ENCODE results near the gene NCK1. TPM values are rescaled to one million over a fixed set of nuclear protein-coding genes. Genes with fewer than 3 reads are reported as not detected.

NCK1 gene
- total and polyA plus RNA-seq, 9 of the 15 experiments (the other 6 are each of a cell fraction or from before 2014, with no cell fraction given) = 17.3 to 30.5 (median 25.0) TPM

GRCh38 chr3:136904746-136905145, 42.7 kb downstream of the NCK1 start:
- ATAC-seq (no peak), FAIRE-seq (no peak), DNase-seq (ENCODE audit: extremely low read depth in 1 of 4, low spot score in 3 of 4) (no peak)
- CTCF ChIA-PET (ENCODE audit: low intra/inter-chr PET ratio) = no interaction called here
- intact Hi-C loops (cut with micrococcal nuclease) = no loop called here
- no peaks in the 10 kb centered on the region for H3K36me3 ChIP-seq (ENCODE audit: control insufficient read depth, insufficient read depth, low read length)
- no peak for TF ChIP-seq FIP1L1 (IDR thresholded peaks at IDR 0.05; ENCODE audit: low read depth, low read length, poor library complexity, severe bottlenecking)
- no peak for TF ChIP-seq HNRNPK (IDR thresholded peaks at IDR 0.05; ENCODE audit: low read depth, low read length, poor library complexity, severe bottlenecking)
- no peak for TF ChIP-seq TFAM (CRISPR knock-in tag; conservative IDR thresholded peaks at IDR 0.05)
- TF ChIP-seq BCLAF1 (IDR thresholded peaks at IDR 0.05; ENCODE audit: borderline replicate concordance in 1 of 2, control insufficient read depth in 1 of 2, low read depth in 2 of 2, low read length in 1 of 2) = no peak
- TF ChIP-seq ESRRB (CRISPR knock-in tag; IDR thresholded peaks at IDR 0.05; ENCODE audit: borderline replicate concordance) = no peak
- TF ChIP-seq ZNF140 (CRISPR knock-in tag; IDR thresholded peaks at IDR 0.05) = no peak
- no peak for TF ChIP-seq MNT (conservative IDR thresholded peaks at IDR 0.05)
- no peak for TF ChIP-seq HMG20A (CRISPR knock-in tag; conservative IDR thresholded peaks at IDR 0.05)
- no peak for TF ChIP-seq ZNF282 (CRISPR knock-in tag; IDR thresholded peaks at IDR 0.05)
- no peak for TF ChIP-seq HCFC1 (IDR thresholded peaks at IDR 0.05; ENCODE audit: low read depth, low read length)
- TF ChIP-seq ZBTB17 (CRISPR knock-in tag; IDR thresholded peaks at IDR 0.05) = no peak
- no peak for TF ChIP-seq SMARCE1 (IDR thresholded peaks at IDR 0.05)
- no peak for TF ChIP-seq RFX1 (IDR thresholded peaks at IDR 0.05)
- no peak for TF ChIP-seq TEAD2 (tag; IDR thresholded peaks at IDR 0.05)
- no peak for TF ChIP-seq GABPB2 (CRISPR knock-in tag; conservative IDR thresholded peaks at IDR 0.05)
- no peak for TF ChIP-seq FOXM1 (IDR thresholded peaks at IDR 0.05; ENCODE audit: low read depth)
- TF ChIP-seq FOXM1 (CRISPR knock-in tag; IDR thresholded peaks at IDR 0.05; ENCODE audit: low read depth) = no peak
- no peak for TF ChIP-seq HINFP (tag; conservative IDR thresholded peaks at IDR 0.05; ENCODE audit: low read depth)
- TF ChIP-seq MEF2D (tag; conservative IDR thresholded peaks at IDR 0.05; ENCODE audit: low read depth) = no peak
- no peak overlapping the region for H3K27ac ChIP-seq (ENCODE audit: extremely low read depth, low read depth, low read length)
- H3K4me1 ChIP-seq (replicated peaks in 1 of 2; ENCODE audit: control insufficient read depth in 2 of 2, insufficient read depth in 2 of 2, low read length in 2 of 2) = peaks cover 10 to 29% of the 10 kb centered on the region in 2 experiments; a peak in 4 of 5 replicates
- no peaks in the 10 kb centered on the region for H3K9me3 ChIP-seq (replicated peaks; ENCODE audit: control insufficient read depth, insufficient read depth, low read depth, low read length)
- in situ Hi-C loops (cut with MboI) = no loop called here
- 22% methylated on average over 1 of the region's 4 CpGs for WGBS (ENCODE audit: insufficient coverage, low coverage, missing lambda C conversion rate)
- H4K20me1 ChIP-seq (replicated peaks; ENCODE audit: control insufficient read depth, insufficient read depth, low read length) = peaks cover 6% of the 10 kb centered on the region
- no TSS peak for BruUV-seq (replicated peaks)
- no peaks in the 10 kb centered on the region for H3K9me1 ChIP-seq (ENCODE audit: control insufficient read depth, insufficient read depth, low read length)
- no peak overlapping the region for H3K4me2 ChIP-seq (ENCODE audit: insufficient read depth, low read length)
- H3K27me3 ChIP-seq (ENCODE audit: control insufficient read depth in 2 of 2, insufficient read depth in 2 of 2, low read length in 2 of 2) = no peaks in the 10 kb centered on the region
- H3K9ac ChIP-seq (ENCODE audit: insufficient read depth in 1 of 2, low read depth in 2 of 2, low read length in 2 of 2) = no peak overlapping the region
- H3K79me2 ChIP-seq (ENCODE audit: control insufficient read depth, insufficient read depth, low read length) = peaks cover 91% of the 10 kb centered on the region
- POLR2A ChIA-PET = no interaction called here
- no peak overlapping the region for H2AFZ ChIP-seq (ENCODE audit: low read depth, low read length)
- no peak overlapping the region for H3K4me3 ChIP-seq
